Glomerular visceral epithelial cell (primary cell): ENCODE results near the gene CACNB2.

Experiments
- DNase-seq: peaks from one replicate; pipeline ENCODE4 v3.0.0-alpha.2; 2016; ENCODE audit errors: extremely low spot score

CACNB2 gene

GRCh38 chr10:18450298-18450697 lies 310.1 kb downstream of the CACNB2 start:
- no peak for DNase-seq

DNA sequence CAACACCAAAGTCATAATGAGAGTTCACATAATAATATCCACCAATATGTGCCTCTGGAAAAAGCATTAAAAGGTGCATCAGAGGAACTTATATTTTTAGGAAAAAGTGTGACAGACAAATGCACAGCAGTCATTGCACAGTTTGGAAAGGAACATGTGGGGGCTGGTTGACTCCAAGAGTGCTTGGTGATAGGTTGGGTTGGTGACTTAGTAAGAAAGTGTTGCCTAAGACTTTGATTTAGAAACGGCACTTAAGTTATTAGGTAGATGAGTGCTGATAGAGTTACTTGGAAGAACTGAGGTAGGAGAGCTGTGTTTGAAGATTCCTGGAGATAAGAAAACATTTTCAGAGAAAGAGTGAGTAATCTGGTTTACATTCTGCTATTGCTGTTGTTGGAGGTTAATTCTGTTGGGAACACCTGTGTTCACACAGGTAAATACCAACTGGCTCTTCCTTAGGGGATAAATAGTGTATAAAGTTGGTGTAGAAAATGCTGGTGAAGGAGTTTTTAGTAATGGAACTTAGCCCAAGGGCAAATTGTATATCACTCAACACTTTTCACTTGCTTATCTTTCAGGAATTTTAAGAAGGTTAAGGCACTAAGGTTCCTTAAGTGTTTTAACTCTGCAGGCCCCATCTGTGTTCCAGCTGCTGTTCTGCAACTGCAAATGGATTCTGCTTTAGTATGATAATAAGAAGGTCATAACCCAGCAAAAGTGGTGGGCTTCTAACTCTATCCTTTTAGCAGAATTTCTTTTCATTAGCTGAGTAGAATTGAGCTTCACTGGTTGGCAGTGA lies 315.1 kb downstream of the CACNB2 start:
- no peak for DNase-seq

DNA sequence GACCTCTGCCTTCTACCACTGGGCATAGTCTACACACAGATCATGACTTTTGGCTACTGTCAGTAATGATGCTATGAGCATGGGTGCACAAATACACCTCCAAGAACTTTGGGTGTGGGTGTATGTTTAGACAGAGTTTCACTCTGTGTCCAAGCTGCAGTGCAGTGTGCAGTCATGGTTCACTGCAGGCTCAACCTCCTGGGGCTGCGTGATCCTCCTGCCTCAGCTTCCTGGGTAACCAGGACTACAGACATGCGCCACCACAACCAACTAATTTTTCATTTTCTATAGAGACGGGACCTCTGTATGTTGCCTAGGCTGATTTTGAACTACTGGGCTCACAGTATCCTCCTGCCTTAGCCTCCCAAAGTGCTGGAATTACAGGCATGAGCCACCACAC lies 316.8 kb downstream of the CACNB2 start:
- no peak for DNase-seq

- DNase-seq: no peak
Measured at GRCh38 chr10:18460032-18460431, 319.8 kb downstream of the CACNB2 start.

DNA sequence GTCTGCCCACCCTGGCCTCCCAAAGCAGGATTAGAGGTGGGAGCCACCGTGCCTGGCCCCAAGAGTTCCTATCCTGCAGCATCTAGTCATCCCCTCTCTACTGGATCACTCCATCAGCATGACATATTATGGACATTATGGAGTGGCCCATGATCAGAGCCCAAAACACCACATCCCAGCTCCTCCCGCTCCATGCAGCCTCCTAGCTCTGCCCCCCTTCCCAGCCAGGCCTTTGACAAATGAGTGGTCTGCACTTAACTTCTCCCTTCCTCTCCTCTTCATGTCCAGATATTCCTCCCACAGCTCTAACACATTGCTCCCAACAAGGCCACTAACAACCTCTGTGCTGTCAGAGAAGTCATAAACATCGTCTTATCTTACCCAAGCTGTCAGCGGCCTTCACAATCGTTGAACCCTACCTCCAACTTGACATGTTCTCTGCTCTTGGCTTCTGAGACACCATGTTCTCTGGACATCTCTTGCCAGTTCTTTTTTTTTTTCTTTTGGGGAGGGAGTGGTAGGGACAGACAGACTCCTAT lies 323.5 kb downstream of the CACNB2 start:
- DNase-seq: no peak

- no peak for DNase-seq
Measured at GRCh38 chr10:18469125-18469524, 328.9 kb downstream of the CACNB2 start.

GRCh38 chr10:18472977-18473376 lies 332.8 kb downstream of the CACNB2 start:
- DNase-seq: no peak

DNA sequence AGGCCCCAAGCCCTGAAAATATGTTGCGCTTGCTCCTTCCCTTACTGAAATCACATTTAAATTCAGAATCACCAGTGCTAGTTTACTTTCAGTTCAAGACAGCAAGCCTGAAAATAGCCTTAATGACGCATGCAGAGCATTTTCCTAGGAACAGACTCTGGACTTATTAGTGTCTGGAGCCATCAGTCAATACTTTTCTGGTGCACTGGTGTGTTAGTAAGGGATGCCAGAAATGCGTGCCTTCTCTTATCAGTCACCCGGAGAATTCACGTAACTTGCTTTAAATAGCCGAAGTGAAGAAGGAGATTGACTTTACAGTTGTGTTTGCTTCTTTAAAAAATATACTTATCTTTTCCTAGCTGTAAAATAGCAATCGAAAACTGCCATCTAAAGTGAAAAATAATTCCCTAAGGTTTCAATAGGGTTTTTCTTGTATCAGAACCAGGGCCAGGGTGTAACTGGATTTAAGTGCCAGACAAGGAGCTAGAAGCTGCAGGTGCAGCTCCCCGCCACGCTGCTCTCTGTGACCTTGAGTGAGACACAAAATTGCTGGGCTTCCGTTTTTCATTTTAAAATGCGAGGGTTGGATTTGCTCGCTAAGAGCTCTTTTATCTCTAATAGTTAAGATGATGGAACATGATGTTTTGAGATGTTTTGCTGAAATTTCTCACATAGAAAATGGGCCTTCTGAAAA lies 333.3 kb downstream of the CACNB2 start:
- no peak for DNase-seq

DNA sequence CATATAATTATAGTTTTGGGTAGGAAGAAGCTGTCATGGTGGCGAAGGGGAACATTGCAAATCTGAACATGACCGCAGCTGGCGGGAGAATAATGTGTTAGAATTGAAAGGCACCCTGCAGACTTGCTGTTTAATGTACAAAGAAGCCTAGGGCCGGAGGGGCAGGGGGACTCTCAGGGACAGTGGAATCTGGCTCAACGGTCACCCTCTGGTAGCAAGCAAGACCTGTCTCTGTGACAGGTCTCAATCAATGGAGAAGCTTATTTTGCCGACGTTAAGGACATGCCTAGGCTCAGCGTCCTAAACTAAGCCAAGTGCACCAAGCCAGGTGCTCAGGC lies 333.9 kb downstream of the CACNB2 start:
- no peak for DNase-seq

DNA sequence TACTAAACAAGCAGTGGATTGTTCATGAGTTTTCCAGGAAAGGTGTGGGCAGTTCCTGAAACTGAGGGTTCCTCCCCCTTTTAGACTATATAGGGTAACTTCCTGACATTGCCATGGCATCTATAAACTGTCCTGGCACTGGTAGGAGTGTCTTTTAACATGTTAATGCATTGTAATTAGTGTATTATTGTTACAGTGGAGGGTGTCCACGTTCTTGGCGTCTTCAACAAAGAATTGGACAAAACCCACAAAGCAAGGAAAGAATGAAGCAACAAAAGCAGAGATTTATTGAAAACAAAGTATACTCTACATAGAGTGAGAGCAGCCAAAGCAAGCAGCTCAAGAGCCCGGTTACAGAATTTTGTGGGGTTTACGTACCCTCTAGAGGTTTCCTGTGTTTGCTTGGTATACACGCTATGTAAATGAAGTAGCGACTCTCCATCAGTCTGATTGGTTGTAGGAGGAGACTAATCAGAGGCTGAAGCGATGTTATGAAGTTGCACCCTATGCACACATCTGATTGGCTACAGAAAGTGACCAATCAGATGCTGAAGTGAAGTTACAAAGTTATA lies 335.9 kb downstream of the CACNB2 start:
- no peak for DNase-seq

- no peak for DNase-seq
Measured at GRCh38 chr10:18478354-18478753, 338.1 kb downstream of the CACNB2 start.

- DNase-seq: no peak
Measured at GRCh38 chr10:18479502-18479901, 339.3 kb downstream of the CACNB2 start.

- no peak for DNase-seq
Measured at GRCh38 chr10:18483516-18484186, 343.4 kb downstream of the CACNB2 start.

DNA sequence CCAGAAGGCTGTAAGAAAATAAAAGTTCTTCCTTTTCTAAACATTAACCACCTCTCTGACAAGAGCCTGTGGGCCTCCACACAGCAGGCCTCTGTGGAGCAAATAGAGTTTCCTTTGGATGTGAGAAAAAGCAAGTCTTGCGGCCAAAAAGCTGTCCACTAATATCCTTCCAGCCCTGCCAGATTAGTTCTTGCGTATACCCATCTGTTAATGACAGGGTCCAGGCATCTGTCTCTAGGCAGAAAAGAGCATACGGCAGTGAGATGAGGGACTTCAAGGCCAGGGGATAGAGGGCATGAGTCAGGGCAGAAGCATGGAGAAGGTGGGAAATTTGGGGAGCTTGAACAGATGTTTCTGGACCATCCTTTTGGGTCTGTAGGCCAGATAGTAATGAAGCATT lies 346.2 kb downstream of the CACNB2 start:
- DNase-seq: no peak

GRCh38 chr10:18490755-18491154 lies 350.5 kb downstream of the CACNB2 start:
- no peak for DNase-seq

DNA sequence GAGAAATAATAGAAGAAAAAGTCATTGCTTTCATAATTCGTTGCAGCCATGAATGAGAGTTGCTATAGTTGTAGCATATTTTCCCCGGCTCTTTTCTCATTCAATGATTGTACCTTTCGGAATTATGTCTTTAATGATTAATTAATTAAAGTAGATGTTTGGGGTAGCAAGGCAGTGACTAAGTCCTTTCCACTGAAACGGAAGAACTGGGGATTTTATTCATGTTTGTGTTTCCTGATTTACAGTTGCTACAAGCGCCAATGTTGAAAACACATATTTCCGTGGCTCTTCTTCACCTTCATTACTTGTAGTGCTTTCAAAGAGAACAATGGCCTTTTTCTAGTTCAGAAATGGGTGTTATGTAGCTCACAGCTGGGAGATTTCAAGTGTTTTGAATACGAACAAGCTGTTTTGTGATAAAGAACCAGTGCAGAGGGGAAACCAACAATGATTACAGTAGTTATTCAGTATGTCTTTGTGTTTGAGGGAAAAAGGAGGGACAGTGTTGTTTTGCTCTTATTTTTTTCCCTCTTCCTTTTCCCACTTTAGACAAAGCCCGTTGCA lies 357.7 kb downstream of the CACNB2 start:
- no peak for DNase-seq

DNA sequence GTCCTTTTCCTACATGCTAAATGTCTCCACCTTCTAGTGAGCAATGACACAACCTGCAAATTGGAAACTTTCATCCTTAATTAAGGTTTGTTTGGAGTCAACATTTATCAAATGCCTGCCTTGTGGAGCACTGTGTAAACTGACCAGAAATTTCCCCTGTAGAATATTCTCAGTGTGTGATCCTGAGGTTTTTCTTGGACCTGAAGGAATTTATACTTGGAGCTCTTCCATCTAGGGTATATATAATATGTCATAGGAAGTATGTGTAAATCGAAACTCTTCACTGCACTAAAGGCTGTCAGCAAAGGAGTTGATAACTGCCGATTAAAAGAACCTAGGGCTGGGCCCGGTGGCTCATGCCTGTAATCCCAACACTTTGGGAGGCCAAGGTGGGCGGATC lies 358.8 kb downstream of the CACNB2 start:
- peak; percentile 9 for DNase-seq

GRCh38 chr10:18500576-18500975 lies 360.4 kb downstream of the CACNB2 start:
- DNase-seq: no peak

DNA sequence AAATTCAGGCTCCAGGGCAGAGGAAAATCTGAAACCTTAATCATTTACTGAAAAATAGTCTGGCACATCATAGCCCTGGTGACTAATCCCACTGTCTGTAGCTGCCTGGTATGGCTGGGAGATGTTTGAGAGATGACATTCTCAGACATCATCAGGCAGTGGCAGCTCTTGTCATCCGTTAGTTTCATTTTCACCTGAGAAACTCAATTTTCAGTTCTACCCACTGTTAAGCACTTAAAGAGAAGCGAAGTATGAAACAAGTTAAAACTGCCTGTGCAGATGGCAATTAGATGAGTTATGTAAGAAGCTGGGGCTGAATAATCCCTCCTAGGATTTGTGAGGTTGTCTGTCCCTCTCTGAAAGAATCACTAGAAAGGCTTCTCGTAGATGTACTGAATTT lies 361.0 kb downstream of the CACNB2 start:
- peak; percentile 74 for DNase-seq

DNA sequence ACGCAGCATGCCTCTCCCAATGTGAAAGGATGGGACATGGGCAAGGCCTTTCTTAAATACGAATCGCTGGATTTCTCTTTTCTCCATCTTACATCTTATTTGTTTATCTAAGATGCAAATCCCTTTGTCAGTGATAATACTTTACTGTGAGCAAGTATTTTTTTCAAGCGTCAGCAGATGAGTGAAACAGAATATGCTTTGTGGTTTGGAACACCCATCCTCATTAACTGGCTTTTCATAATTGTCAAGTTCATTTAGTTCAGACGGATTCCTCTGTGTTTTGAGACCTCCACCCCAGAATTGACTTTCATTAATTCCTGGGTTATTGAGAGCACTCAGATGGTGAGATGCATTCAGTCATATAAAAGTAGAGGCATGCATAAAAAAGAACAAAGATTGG lies 361.4 kb downstream of the CACNB2 start:
- no peak for DNase-seq

GRCh38 chr10:18504161-18504560 lies 363.9 kb downstream of the CACNB2 start:
- DNase-seq: no peak
